ENCODE data around the gene ZNF750. TPM values are rescaled to one million over a fixed set of nuclear protein-coding genes. Genes with fewer than 3 reads are reported as not detected.
"Not testable (repeated sequence)": the region's sequence is repeated elsewhere in the genome, so short reads cannot be mapped to it uniquely, and the experiment has no call there.

The ZNF750 gene
- total RNA-seq, 2 donors from 2014 or later: not detected

DNA sequence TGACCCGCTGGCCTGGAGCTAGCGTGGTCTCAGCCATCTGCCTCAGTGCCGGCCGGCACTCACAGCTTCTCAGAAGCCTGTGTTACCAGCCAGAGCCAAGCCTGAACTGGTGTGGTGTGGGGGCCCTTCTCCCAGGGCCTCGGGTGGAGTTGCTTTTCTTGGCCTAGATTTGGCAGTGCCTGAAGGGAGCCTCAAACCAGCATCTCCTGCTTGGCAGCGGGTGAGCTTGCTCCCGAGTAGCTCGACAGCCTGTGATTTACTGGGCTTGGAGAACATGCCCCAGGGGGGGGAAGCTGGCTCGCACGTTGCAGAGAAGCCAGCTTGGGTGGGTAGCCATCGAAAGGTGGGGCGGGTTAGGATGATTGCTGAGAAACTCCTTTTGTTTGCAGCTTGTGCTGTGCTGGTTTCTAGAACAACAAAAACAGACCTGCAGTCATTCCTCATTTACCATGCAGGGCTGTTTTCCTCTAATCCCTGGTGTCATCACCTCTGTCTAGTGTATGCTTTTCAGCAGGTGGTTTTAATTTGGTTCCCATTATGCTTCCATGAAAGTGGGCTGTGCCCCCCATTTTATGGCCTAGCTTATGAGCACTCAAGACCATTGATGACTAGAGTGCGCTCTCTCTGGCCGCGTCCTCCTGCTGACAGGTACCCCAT lies 45.7 kb downstream of the ZNF750 start:
- no peaks in the 10 kb centered on the region for H3K9me3 Mint-ChIP-seq
- DNase-seq: no peak
- no peak for ATAC-seq (replicated peaks in 1 of 2)
- no peak overlapping the region for H3K27ac Mint-ChIP-seq
- H3K36me3 Mint-ChIP-seq (ENCODE audit: insufficient read depth in 2 of 2): peaks cover 0 to 3% of the 10 kb centered on the region in 2 donors
- no peaks in the 10 kb centered on the region for H3K4me1 Mint-ChIP-seq (ENCODE audit: low read depth)
- H3K4me3 Mint-ChIP-seq: no peak overlapping the region
- H3K27me3 Mint-ChIP-seq (ENCODE audit: low read depth): no peaks in the 10 kb centered on the region

DNA sequence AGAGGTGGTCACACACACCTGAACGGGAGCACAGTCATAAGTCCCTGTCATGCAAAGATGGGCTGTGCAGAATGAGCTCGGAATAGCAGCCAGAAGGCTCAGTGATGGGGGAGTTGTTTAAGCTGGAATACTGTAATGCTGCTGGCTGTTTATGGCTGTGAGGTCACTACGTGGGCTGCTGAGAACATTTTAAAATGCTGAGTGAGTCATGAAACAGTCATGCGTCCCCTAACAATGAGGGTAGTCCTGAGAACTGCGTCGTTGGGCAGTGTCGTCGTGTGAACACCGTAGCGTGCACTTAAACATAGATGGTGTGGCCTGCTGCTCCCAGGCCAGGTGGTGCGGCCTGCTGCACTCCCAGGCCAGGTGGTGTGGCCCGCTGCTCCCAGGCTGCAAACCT lies 48.3 kb downstream of the ZNF750 start:
- DNase-seq (no peak), ATAC-seq (replicated peaks in 1 of 2) (no peak)
- Mint-ChIP-seq H3K36me3 (ENCODE audit: insufficient read depth in 2 of 2) (peaks cover 0 to 5% of the 10 kb centered on the region in 2 donors), H3K27ac (no peak overlapping the region), H3K9me3 (no peaks in the 10 kb centered on the region), H3K4me3 (no peak overlapping the region), H3K27me3 (ENCODE audit: low read depth) (no peaks in the 10 kb centered on the region), H3K4me1 (ENCODE audit: low read depth) (no peaks in the 10 kb centered on the region)

DNA sequence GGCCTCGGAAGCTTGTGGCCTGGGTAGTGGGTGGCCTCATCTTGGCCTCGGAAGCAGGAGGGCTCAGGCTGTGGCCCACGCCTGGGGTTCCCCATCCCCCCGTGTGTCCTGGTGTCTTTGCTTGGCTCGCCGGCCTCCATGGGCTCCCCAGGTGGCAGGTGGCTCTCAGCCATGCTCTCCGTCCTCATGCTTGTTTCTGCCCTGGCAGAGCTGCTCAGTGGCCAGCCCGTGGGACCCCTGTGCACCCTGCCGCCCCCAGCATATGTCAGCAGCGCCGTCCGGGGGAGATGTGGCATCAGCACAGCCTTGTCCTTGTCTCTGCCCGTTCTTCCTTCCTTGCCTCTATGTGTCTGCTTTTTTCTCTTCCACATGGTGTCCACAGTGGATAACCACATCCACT lies 49.4 kb downstream of the ZNF750 start:
- Mint-ChIP-seq H3K27ac (no peak overlapping the region), H3K4me3 (no peak overlapping the region), H3K36me3 (ENCODE audit: insufficient read depth in 2 of 2) (peaks cover 0 to 5% of the 10 kb centered on the region in 2 donors), H3K27me3 (ENCODE audit: low read depth) (no peaks in the 10 kb centered on the region), H3K9me3 (no peaks in the 10 kb centered on the region), H3K4me1 (ENCODE audit: low read depth) (no peaks in the 10 kb centered on the region)
- no peak for DNase-seq
- ATAC-seq (replicated peaks in 1 of 2): no peak

DNA sequence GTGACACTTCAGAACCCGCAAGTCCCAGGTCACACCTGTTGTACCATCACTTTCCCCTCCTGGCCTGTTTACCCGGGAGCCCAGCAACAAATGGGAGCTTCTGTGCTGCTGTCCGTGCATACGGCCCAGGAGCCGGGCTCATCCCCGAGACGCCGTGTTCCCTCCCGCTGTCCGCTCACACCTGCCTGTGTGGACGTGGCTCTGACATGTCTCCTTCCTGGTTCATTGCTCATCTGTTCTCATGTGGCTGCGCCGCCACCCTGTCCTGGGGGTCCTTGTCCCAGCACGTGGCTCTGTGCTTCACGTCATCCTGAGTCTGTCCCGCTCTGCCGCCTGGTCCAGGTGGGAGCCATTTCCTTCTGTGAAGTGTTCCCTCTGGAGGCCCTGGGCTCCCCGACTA lies 50.0 kb downstream of the ZNF750 start:
- Mint-ChIP-seq H3K9me3 (no peaks in the 10 kb centered on the region), H3K4me1 (ENCODE audit: low read depth) (no peaks in the 10 kb centered on the region), H3K27ac (no peak overlapping the region), H3K36me3 (ENCODE audit: insufficient read depth in 2 of 2) (peaks cover 0 to 5% of the 10 kb centered on the region in 2 donors), H3K27me3 (ENCODE audit: low read depth) (no peaks in the 10 kb centered on the region), H3K4me3 (no peak overlapping the region)
- ATAC-seq (replicated peaks in 1 of 2) (no peak), DNase-seq (no peak)

DNA sequence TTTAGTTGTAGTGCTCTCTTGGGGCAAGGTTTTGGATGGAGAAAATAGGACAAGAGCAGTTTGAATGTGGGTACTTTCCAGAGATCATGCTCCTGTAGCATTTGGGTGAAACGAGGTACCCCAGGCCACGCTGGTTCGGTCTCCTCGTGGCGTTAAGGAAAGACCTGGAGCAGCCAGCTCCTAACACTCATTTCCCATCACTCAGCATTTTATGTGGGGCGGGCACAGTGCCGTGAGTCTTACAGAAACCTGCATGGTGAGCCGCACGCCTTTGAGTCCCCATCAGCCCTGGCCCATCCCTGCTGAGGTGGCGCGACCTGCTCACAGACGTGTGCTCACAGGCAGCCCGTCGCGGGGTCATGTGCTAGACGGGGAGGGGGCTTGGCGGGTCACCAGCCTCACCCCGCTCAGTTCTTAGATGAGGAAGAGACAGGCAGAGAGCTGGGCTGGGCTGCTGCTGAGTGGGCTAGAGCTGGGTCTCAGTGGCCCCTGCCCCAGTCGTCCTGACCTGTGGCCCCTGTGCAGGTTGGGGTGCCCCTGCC lies 50.7 kb downstream of the ZNF750 start:
- no peak overlapping the region for H3K27ac Mint-ChIP-seq
- H3K9me3 Mint-ChIP-seq: no peaks in the 10 kb centered on the region
- ATAC-seq (replicated peaks in 1 of 2) (no peak), DNase-seq (no peak)
- no peaks in the 10 kb centered on the region for H3K4me1 Mint-ChIP-seq (ENCODE audit: low read depth)
- no peaks in the 10 kb centered on the region for H3K27me3 Mint-ChIP-seq (ENCODE audit: low read depth)
- H3K4me3 Mint-ChIP-seq: no peak overlapping the region
- H3K36me3 Mint-ChIP-seq (ENCODE audit: insufficient read depth in 2 of 2): peaks cover 0 to 5% of the 10 kb centered on the region in 2 donors

DNA sequence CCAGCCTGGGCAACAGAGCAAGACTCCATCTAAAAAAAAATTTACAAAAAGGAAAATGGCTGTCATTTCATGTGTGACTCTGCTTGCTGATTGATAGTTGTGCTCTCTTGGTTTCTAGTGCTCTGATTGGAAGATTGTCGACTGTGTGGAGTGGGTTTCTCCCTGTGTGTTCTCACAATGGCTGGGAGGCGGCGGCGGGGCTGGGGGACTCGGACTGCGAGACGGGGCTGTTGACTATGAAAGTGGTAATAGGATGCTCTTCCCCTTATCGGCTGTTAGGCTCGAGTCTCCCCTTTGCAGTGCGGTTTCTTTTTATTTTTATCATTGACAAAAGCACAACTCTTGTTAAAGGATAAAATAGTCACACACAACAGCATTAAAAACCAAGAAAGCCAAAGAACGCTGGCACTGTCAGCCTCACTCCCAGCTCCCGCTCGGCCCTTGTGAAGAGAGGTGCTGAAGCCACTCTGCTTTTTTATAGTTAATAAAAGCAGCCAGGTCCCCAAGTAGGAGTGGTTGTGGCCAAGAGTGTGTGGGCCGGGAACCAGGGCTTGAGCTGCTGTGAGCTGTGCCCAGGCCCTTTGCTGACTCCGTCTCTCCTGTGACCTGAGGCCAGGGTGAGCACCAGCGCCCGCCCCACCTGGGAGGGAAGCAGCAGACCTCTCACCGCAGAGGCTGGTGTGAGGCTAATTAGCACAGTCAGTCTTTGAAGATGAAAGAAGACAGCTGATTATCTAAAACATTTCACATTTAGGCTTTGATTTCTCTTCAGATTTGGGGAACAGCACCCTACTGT lies 51.4 kb downstream of the ZNF750 start:
- Mint-ChIP-seq H3K9me3 (no peaks in the 10 kb centered on the region), H3K4me1 (ENCODE audit: low read depth) (no peaks in the 10 kb centered on the region), H3K27ac (peak overlapping the region; percentile 2), H3K27me3 (ENCODE audit: low read depth) (no peaks in the 10 kb centered on the region), H3K36me3 (ENCODE audit: insufficient read depth in 2 of 2) (peaks cover 0 to 5% of the 10 kb centered on the region in 2 donors), H3K4me3 (no peak overlapping the region)
- no peak for DNase-seq
- no peak for ATAC-seq (replicated peaks in 1 of 2)

DNA sequence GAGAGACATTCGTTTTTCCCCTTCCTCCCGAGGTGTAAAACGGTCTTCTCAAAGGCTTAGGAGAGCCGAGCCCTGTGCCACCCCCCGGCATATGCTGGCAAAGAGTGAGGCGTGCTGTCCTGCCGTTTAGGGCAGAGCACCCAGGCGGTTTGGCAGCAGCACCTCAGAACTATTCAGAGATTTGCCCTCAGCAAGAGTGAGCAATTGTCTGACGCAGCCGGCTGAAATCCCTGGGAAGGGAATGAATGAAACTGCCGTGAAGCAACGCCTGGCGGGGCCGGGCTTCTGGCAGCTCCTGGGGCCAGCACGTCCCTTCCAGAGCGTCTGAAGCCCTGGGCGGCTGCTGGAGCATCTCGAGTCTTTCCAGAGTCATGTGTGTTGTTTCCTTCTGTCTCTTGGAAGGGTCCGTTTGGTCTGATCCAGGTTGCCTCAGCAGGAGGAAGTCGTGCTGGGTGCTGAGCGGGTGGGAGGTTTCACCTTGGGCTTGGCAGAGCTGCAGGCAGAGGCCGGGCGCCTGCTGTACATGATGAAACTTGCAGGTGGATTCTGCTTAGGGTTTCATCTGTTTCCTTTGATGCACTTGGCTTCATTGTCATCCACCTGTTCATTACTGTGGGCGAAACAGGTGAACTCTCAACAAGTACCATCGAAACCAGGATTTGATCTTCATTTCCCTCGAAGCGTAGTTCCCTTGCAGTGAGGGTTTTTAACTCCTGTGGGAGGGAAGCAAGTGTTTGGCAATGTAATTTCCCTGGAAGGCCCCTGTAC lies 52.6 kb downstream of the ZNF750 start:
- Mint-ChIP-seq H3K27ac (no peak overlapping the region), H3K36me3 (ENCODE audit: insufficient read depth in 2 of 2) (peaks cover 3 to 6% of the 10 kb centered on the region in 2 donors), H3K4me1 (ENCODE audit: low read depth) (no peaks in the 10 kb centered on the region), H3K9me3 (no peaks in the 10 kb centered on the region), H3K4me3 (no peak overlapping the region), H3K27me3 (ENCODE audit: low read depth) (no peaks in the 10 kb centered on the region)
- DNase-seq (no peak), ATAC-seq (replicated peaks in 1 of 2) (no peak)

DNA sequence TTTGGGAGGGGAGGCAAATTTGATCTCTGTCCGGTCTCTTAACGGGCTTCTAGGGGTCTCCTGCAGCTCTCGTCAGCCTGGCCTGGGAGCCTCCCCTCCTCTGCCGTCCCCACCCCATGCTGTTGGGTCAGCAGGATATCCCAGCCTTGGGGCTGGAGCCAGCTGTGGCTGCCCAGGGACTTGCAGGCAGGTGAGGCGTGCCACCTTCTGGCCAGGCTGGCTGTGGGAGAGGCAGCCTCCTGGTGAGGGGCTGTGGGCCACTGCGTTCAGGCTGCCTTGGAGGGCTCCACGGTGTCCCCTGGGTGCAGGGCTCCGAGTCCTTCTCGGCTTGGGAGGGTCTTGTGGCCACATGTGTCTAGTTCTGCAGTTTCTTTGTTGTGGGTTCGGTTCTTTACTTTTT lies 53.4 kb downstream of the ZNF750 start:
- Mint-ChIP-seq H3K9me3 (no peaks in the 10 kb centered on the region), H3K27me3 (ENCODE audit: low read depth) (no peaks in the 10 kb centered on the region), H3K4me3 (no peak overlapping the region), H3K27ac (no peak overlapping the region), H3K4me1 (ENCODE audit: low read depth) (no peaks in the 10 kb centered on the region), H3K36me3 (ENCODE audit: insufficient read depth in 2 of 2) (peaks cover 3 to 5% of the 10 kb centered on the region in 2 donors)
- no peak for DNase-seq
- no peak for ATAC-seq (replicated peaks in 1 of 2)

DNA sequence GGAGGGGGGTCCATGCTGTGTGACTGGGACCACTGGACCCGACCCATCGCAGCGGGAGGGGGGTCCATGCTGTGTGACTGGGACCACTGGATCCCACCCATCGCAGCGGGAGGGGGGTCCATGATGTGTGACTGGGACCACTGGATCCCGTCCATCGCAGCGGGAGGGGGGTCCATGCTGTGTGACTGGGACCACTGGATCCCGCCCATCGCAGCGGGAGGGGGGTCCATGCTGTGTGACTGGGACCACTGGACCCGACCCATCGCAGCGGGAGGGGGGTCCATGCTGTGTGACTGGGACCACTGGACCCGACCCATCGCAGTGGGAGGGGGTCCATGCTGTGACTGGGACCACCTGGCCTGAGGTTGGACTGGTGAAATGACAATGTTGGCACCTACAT lies 54.2 kb downstream of the ZNF750 start:
- DNase-seq; ATAC-seq (replicated peaks in 1 of 2); H3K27me3 Mint-ChIP-seq (ENCODE audit: low read depth); H3K36me3 Mint-ChIP-seq (ENCODE audit: insufficient read depth in 2 of 2); H3K4me3 Mint-ChIP-seq; H3K4me1 Mint-ChIP-seq (ENCODE audit: low read depth); H3K27ac Mint-ChIP-seq; H3K9me3 Mint-ChIP-seq: not testable (repeated sequence)

DNA sequence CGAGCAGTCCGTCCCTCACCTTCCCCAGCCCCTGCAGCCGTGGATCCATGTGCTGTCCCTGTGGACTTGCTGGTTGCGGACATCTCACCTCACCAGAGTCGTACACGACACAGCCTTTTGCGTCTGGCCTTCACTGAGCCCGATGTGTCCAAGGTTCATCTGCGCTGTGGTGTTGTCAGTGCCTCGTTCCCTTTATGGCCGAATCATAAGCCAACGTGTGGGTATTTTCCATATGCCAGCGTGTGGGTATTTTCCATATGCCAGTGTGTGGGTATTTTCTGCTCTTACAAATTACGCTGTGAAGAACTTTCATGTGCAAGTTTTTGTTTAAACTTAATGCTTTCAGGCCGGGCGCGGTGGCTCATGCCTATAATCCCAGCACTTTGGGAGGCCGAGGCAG lies 56.3 kb downstream of the ZNF750 start:
- no peak overlapping the region for H3K4me3 Mint-ChIP-seq
- no peaks in the 10 kb centered on the region for H3K9me3 Mint-ChIP-seq
- ATAC-seq (replicated peaks in 1 of 2) (no peak), DNase-seq (no peak)
- H3K27me3 Mint-ChIP-seq (ENCODE audit: low read depth): no peaks in the 10 kb centered on the region
- no peak overlapping the region for H3K27ac Mint-ChIP-seq
- H3K4me1 Mint-ChIP-seq (ENCODE audit: low read depth): no peaks in the 10 kb centered on the region
- peaks cover 3% of the 10 kb centered on the region in 2 donors for H3K36me3 Mint-ChIP-seq (ENCODE audit: insufficient read depth in 2 of 2)

DNA sequence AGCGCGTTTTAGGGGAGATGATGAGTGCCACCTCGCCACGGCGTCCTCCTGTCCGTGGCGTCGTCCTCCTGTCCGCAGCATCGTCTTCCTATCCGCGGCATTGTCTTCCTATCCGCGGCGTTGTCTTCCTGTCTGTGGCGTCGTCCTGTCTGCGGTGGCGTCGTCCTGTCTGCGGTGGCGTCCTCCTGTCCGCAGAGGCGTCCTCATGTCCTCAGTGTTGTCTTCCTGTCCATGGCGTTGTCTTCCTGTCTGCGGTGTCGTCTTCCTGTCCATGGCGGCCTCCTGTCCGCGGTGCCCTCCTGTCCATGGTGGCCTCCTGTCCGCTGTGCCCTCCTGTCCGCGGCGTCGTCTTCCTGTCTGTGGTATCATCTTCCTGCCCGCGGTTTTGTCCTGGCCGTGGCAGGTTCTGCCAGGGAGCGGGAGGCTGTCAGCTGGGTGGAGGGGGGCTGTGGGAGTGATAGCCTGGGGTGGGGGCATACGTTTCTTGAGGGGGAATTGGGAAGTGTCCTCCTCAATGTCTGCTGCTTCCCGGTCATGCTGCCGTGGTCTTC lies 57.1 kb downstream of the ZNF750 start:
- no peak overlapping the region for H3K27ac Mint-ChIP-seq
- no peak for ATAC-seq (replicated peaks in 1 of 2)

DNA sequence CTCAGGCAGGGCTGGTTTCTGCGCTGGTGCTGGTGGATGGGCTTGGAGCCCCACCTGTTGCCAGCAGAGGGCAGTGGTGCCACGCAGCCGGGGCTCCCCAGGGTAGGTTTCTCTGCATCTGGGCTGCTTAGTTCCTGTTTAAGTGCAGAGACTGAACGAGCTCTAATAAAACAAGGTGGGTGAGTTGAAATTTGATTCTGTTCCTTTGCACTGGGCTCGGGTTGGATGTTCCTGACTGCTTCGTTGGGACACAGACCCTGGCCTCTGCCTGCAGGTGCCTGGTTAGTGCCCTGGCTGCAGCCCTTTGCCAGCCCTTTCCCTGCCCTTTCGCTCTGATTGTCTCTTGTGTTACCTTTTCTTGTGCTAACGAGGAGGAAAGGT lies 57.9 kb downstream of the ZNF750 start:
- DNase-seq (peak; percentile 83 to 90), ATAC-seq (replicated peaks in 1 of 2) (peak; percentile 99 to 100)
- Mint-ChIP-seq H3K27ac (no peak overlapping the region), H3K36me3 (ENCODE audit: insufficient read depth in 2 of 2) (peaks cover 1 to 3% of the 10 kb centered on the region in 2 donors), H3K27me3 (ENCODE audit: low read depth) (no peaks in the 10 kb centered on the region), H3K4me1 (ENCODE audit: low read depth) (no peaks in the 10 kb centered on the region), H3K4me3 (no peak overlapping the region), H3K9me3 (no peaks in the 10 kb centered on the region)

More for the DNA sequence above, 57.1 kb downstream of the ZNF750 start:
- H3K9me3 Mint-ChIP-seq: no peaks in the 10 kb centered on the region
- no peaks in the 10 kb centered on the region for H3K27me3 Mint-ChIP-seq (ENCODE audit: low read depth)
- H3K4me3 Mint-ChIP-seq: no peak overlapping the region
- no peak for DNase-seq
- peaks cover 1 to 3% of the 10 kb centered on the region in 2 donors for H3K36me3 Mint-ChIP-seq (ENCODE audit: insufficient read depth in 2 of 2)
- H3K4me1 Mint-ChIP-seq (ENCODE audit: low read depth): no peaks in the 10 kb centered on the region
